Retinal pigment epithelial cell (primary cell): Measurements from ENCODE around the gene PLA2G2A.

Experiments
- DNase-seq: peaks from one replicate; pipeline ENCODE4 v3.0.0-alpha.2; 2010; ENCODE audit warnings: low read depth
- H3K4me3 ChIP-seq: 2 replicates; pipeline ENCODE4 v1.5.1; 2011; ENCODE audit warnings: mild to moderate bottlenecking, low read length, control low read depth, moderate library complexity
- TF ChIP-seq, protein P1 (sequence below): conservative IDR thresholded peaks from 2 replicates; pipeline ENCODE4 v1.5.1; 2011; ENCODE audit warnings: low read depth, low read length, control low read depth, inconsistent platforms

Gene PLA2G2A

DNA sequence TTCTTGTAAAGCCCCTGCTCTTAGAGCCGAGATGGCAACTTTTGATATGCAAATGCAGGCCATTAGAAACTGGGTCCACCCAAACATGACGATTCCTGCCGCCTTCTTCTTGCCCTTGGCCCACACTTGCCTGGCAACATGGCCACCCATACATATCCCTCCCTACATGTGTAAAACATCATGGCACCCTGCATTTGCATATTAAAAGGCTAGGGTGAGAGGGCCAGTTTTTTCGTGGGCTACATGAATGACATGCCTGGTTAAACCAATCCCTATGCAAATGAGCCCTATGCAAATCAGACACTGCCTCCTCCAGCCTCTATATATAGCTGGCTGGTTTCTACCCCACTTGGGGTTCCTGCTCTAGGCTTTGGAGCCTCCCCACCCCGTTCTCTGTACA, 18.8 kb downstream of the PLA2G2A start:
- H3K4me3 ChIP-seq, result no peak overlapping the region
- TF ChIP-seq, protein P1, sequence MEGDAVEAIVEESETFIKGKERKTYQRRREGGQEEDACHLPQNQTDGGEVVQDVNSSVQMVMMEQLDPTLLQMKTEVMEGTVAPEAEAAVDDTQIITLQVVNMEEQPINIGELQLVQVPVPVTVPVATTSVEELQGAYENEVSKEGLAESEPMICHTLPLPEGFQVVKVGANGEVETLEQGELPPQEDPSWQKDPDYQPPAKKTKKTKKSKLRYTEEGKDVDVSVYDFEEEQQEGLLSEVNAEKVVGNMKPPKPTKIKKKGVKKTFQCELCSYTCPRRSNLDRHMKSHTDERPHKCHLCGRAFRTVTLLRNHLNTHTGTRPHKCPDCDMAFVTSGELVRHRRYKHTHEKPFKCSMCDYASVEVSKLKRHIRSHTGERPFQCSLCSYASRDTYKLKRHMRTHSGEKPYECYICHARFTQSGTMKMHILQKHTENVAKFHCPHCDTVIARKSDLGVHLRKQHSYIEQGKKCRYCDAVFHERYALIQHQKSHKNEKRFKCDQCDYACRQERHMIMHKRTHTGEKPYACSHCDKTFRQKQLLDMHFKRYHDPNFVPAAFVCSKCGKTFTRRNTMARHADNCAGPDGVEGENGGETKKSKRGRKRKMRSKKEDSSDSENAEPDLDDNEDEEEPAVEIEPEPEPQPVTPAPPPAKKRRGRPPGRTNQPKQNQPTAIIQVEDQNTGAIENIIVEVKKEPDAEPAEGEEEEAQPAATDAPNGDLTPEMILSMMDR, result no peak
- no peak for DNase-seq

DNA sequence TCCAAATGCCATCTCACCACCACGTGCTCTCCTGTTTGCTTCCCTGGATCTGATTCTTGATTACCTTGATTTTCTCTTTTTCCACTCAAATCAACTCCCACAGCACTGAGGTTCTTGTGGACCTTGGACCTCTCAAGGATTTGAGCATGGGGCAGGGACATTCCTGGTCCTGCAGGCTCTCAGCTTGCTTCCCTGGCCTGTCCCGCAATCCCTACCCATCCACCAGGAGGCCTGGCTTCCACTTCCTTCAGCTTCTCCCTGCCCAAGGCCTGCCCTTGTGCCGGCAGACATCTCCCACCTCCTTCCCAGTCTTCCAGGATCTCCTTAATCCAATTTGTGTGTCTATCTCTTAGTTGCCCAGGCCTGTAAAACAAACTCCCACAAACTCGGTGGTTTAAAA, 21.6 kb downstream of the PLA2G2A start:
- no peak overlapping the region for H3K4me3 ChIP-seq
- no peak for DNase-seq
- TF ChIP-seq, protein P1, result peak; percentile 29

DNA sequence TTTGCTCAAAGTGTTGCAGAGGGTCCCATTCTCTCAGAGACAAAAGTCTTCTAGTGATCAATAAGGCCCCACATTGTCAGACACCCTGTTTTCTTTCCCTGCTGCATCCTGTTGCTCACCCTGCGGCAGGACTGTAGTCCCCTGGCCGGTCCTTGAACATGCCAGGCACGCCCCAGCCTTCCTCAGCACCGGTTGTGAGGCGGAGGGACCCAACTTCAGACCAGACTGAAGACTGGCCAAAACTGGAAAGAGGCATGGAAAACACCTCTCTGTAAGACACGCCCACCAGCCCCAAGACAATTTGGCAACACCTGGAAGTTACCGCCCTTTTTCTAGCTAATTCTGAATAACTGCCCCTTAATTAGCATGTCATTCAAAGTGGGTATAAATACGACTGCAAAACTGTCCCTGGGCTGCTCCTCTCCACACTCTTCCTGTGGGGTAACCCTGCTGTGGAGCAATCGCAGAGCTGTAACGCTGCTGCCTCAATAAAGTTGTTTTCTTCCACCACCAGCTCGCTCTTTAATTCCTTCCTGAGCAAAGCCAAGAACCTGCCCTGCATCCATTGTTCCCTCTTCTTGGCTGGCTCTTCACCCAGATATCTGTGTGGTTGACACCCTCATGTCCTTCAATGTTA, 23.8 kb downstream of the PLA2G2A start:
- TF ChIP-seq, protein P1, result no peak
- no peak overlapping the region for H3K4me3 ChIP-seq

DNA sequence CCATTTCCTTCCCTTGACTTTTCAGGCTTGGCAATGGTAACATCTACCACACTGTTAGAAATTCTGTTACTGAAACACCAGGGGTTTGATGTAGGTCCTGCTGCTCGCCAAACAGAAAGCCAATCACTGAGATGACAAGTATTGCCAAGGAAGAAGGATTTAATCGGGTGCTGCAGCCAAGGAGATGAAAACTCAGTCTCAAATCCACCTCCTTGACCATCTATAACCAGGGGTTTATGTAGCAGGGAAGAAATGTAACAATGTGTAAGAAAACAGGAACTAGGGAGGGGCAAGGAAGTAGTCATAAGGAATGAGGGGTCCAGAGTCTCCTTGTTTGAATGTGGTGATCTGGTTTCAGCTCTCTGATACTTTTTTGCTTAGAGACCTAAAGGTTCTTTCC, 25.4 kb downstream of the PLA2G2A start:
- TF ChIP-seq, protein P1, result no peak
- DNase-seq, result no peak
- H3K4me3 ChIP-seq, result no peak overlapping the region

More for the DNA sequence above, 23.8 kb downstream of the PLA2G2A start:
- DNase-seq, result no peak

DNA sequence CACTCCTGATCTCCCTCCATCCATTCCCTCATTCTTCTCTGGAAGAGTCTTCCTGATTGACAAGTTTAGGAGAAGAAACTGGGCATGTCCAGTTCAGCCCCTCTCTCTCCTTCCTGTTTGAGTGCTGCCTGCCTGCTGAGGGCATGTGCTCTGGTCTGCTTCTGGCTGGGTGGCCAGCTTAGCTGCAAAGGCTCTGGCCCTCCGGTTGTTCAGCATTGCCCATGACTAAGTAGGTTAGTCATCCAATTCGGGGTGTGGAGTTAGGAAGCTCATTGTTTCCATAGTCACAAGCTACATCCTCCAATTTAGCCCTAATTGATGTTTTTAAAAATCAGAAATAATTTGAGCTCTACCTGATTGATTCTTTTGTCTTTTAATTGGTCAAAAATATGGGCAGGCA, 30.4 kb downstream of the PLA2G2A start:
- DNase-seq, result peak; percentile 74
- H3K4me3 ChIP-seq, result no peak overlapping the region
- TF ChIP-seq, protein P1, result no peak

DNA sequence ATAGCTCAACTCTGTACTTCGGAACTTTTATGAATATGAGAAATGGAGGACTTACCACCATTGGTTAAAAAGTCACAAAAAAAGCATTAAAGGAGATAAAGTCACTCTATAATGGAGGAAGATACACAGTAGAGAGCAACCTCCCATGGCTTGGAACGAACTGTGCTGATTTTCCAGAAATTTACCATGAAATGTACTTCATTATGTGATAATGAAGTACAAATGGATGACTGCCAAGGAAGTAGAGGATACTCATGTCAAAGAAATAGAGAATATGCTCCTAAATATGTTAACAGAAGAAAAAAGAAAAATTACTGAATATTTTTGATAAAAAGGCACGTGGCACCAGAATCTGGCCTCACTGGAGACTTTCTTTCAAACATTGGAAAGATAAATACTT, 32.4 kb downstream of the PLA2G2A start:
- TF ChIP-seq, protein P1, result no peak
- H3K4me3 ChIP-seq, result no peak overlapping the region
- DNase-seq, result no peak

DNA sequence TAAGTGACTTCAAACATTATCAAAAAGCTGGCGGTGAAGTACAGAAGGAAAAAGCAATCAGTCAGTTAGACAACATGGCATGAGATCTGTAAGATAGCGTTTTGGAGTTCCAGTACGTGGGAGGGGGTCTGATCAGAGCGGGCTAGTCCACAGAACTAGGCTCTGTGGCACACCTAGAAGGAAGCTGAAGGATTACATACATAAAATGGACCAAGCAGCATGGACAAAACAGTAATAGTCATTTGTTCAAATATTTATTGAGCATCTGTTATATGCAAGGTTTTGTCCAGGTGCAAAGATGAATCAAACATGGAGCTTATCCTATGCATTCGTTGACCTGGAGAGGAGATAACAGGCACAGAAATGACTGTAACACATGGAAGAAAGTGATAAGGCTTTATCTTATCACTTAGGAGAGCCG, 33.1 kb downstream of the PLA2G2A start:
- TF ChIP-seq, protein P1, result no peak
- DNase-seq, result no peak
- H3K4me3 ChIP-seq, result no peak overlapping the region
